GM19328 (cell line): ENCODE results near the gene C19orf44.
"Not testable (repeated sequence)": the region's sequence is repeated elsewhere in the genome, so short reads cannot be mapped to it uniquely, and the experiment has no call there.

Source experiments
- ATAC-seq: cut with Tn5 transposase; IDR thresholded peaks from one replicate; pipeline ENCODE4 v1.9.1; 2021; ENCODE audit warnings: mild to moderate bottlenecking, moderate library complexity; ENCODE audit not compliant: unreplicated experiment

The C19orf44 gene

DNA sequence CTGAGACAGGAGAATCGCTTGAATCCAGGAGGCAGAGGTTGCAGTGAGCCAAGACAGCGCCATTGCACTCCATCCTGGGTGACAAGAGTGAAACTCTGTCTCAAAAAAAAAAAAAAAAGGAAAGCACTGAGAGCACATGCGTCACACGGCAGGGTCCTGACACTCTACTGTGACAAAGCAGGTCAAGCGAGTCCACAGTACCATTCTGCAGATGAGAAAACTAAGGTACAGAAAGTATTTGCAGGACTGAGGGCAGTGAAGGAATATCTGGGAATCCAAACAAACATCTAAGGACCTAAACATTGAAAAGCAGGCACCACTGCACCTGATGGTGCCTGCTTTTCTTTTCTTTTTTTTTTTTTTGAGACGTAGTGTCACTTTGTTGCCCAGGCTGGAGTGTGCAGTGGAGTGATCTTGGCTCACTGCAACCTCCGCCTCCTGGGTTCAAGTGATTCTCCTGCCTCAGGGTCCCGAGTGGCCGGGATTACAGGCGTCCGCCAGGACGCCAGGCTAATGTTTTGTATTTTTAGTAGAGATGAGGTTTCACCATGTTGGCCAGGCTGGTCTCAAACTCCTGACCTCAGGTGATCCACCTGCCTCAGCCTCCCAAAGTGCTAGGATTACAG lies 29.3 kb upstream of the C19orf44 start:
- ATAC-seq, result not testable (repeated sequence)

DNA sequence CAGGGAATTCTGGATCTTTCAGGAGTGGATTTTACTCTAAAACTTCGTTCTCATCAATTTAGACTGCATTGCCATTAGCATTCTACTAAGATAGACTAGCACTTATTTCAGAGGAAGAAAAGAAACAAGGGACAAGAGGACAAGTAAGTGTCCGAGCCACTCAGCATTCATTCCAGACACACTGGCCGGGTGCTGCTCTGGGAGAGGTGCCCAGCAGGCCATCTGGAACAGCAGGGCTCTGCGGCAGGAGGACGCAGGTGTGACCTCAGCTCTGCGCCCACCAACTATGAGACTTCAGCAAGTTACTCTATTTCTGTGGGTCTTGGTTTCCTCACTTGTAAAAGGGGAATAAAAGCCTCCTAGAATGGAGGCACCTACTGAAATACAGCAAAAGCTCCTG lies 28.6 kb upstream of the C19orf44 start:
- no peak for ATAC-seq

DNA sequence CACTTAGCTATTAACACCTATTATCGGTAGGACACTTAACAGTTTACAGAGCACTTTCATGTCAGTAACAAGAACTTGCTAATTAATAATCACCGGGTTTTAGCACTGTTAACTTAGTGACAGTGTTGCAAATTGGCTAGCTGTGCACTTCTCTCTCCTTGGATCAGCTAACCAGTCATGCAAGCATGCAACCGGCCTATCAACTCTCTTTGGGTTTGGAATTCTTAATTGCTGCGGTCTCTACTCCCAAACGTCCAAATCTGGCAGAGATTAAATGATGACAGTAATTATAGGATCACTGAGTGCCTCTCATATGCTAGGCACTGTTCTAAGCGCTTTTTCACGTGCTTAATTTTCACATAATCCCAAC lies 25.7 kb upstream of the C19orf44 start:
- no peak for ATAC-seq

DNA sequence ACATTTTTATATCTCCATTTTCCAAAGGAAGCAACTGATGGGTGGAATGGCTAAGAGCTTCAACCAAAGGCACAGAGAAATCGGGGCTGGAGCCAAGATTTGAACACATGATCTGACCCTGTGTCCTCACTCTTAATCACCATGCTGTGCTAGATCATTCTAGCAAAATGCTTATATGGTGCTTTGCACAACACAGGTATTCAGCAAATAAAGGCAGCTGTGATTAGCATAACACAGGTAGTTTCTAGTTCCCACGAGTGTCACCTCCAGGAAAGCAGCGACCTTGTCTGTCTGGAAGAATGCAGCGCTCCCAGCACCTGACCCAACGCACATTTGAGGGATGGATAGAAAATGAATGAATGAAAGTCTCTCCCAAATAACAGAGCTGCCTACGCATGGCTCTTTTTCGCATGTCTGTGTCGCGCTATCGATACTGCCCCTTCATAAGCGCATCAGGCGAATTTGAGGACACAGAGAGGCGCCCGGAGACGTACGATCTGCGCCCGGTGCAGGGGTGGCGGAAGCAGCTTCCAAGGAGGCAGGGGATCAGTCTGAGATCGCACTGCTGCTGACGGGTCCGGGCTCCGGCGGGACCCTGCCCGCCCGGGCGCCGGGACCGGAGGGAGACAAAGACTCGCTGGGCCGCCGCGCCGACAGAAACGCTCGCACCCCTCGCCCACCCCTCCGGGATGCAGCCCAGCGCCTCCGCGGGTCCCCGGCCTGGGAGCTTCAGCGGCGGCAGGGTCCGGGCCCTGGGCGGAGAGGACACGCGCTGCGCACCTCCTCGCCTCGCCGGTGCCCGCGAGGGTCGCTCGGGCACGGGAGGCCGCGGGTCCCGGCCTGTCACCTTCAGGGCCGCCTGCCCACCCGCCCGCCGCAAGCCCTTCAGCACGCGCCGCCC lies 25.0 kb upstream of the C19orf44 start:
- ATAC-seq, result peak; percentile 25

DNA sequence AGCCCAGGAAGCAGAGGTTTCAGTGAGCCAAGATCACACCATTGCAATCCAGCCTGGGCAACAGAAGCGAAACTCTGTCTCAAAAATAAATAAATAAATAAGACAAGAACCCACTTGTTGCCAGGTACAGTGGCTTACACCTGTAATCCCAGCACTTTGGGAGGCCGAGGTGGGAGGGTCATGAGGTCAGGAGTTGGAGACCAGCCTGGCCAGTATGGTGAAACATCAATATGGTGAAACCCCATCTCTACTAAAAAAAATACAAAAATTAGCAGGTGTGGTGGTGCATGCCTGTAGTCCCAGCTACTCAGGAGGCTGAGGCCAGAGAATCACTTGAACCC lies 23.7 kb upstream of the C19orf44 start:
- ATAC-seq, result not testable (repeated sequence)

DNA sequence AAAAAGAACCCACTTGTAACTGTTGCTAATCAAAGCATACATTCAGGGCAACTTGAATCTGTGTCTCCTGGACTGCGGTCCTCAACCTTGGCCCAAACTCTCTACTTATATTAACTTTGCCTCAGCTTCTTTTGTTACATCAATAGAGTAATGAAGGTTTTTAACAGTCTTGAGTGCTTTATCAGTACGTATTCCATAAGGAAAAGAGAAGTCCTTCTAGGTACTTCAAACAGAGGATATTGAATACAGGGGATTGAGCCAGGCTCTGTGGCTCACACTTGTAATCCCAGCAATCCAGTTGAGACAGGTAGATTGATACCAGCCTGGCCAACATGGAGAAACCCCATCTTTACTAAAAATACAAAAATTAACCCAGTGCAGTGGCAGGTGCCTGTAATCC lies 23.2 kb upstream of the C19orf44 start:
- no peak for ATAC-seq

DNA sequence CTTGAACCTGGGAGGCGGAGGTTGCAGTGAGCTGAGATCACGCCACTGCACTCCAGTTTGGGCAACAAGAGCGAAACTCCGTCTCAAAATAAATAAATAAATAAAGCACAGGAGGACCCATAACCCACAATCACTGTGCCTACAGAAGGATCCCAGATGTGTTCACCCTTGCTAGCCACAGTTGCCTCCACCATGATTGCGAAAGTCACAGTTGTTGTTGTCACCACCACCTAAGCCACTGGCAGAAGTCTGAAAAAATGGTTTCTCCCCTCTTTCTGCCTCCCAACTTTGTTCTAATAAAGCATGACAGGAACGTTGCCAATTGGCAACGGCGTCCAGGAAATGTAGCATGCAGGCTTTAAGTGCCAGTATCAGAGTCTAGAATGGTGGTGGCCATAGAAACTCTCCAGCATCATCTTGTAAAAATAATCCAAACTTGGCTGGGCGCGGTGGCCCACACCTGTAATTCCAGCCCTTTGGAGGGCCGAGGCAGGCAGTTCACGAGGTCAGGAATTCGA lies 22.3 kb upstream of the C19orf44 start:
- ATAC-seq, result no peak

DNA sequence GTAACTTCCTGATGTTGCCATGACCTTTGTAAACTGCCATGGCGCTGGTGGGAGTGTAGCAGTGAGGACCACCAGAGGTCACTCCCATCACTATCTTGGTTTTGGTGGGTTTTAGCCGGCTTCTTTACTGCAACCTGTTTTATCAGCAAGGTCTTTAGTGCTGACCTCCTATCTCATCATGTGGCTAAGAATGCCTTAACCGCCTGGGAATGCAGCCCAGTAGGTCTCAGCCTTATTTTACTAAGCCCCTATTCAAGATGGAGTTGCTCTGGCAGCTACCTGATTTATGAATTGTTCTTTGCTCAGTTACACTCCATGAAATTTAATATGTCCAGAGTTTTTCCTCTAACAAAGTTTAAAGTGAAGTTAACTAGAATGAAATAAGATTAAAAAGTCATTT lies 19.8 kb upstream of the C19orf44 start:
- ATAC-seq, result no peak

DNA sequence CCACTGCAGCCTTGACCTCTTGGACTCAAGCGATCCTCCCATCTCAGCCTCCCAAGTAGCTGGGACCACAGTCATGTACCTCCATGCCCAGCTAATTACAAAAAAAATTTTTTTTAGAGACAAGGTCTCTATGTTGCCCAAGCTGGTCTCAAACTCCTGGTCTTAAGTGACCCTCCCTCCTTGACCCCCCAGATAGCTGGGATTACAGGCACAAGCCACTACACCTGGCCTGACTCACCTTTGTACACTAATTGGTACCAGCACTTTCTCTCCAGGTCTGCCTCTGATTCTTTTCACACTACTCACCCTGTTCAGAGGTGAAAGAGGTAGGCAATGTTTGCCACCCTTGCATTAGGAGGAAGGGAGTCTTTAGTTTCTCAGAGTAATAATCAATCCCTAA lies 18.9 kb upstream of the C19orf44 start:
- no peak for ATAC-seq

DNA sequence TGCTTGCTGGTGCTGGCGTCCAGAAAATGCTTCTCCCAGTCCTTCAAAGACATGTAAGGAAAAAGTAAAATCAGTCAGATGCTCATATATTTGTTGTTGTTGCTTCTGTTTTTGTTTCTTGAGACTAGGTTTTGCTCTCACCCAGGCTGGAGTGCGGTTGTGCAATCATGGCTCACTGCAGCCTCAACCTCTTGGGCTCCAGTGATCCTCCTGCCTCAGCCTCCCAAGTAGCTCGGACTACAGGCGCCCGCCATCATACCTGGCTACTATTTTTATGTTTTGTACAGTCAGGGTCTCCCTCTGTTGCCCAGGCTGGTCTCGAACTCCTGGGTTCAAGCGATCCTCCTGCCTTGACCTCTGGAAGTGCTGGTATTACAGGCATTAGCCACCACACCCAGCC lies 13.4 kb upstream of the C19orf44 start:
- ATAC-seq, result no peak

DNA sequence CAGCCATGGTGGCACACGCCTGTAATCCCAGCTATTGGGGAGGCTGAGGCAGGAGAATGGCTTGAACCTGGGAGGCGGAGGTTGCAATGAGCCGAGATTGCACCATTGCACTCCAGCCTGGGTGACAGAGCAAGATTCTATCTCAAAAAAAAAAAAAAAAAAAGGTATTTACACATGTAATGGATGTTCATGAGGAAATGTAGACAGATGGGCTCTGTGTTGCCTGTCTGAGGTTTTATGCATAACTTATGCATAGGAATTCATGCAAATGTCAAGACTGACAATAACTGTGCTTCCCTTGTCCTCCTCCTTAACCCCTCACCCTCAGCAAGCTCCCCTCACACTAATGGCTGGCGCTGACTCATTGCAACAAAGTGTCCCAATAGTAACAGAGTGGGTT lies 9.7 kb upstream of the C19orf44 start:
- not testable (repeated sequence) for ATAC-seq

DNA sequence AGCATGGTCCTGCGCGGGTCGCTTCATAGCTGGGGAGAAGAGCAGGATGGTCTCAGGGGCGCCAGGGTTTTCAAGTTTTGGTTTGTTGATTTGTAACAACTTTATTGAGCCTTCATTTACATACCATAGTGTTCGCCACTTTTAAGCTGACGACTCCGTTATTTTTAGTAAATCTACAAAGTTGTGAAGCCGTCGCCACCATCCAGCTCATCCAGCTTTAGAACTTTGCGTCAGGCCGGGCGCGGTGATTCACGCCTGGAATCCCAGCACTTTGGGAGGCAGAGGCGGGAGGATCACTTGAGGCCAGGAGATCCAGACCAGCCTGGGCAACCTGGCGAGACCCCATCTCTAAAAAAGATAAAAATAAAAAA lies 404 bp downstream of the C19orf44 start:
- no peak for ATAC-seq

DNA sequence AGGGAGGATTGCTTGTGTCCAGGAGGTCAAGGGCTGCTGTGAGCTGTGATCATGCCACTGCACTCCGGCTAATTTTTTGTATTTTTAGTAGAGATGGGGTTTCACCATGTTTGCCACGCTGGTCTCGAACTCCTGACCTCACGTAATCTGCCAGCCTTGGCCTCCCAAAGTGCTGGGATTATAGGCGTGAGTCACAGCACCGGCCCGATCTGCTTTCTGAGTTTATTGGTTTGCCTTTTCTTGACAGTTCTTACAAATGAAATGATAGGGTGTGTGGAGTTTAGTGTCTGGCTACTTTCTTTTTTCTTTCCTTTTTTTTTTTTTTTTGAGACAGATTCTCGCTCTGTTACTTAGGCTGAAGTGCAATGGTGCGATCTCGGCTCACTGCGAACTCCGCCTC lies 848 bp downstream of the C19orf44 start:
- no peak for ATAC-seq

DNA sequence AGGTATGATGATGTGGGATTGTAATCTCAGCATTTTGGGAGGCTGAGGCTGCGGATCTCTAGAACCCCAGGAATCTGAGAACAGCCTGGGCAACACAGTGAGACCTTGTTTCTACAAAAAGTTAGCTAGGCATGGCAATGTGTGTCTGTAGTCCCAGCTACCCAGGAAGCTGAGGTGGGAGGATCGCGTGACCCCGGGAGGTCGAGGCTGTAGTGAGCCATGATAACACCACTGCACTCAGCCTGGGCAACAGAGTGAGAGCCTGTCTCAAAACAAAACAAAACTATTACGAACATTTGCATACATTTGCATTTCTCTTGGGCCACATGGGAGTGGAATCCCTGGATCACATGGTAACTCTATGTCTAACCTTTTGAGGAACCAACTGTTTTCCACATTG lies 1.6 kb downstream of the C19orf44 start:
- ATAC-seq, result no peak

DNA sequence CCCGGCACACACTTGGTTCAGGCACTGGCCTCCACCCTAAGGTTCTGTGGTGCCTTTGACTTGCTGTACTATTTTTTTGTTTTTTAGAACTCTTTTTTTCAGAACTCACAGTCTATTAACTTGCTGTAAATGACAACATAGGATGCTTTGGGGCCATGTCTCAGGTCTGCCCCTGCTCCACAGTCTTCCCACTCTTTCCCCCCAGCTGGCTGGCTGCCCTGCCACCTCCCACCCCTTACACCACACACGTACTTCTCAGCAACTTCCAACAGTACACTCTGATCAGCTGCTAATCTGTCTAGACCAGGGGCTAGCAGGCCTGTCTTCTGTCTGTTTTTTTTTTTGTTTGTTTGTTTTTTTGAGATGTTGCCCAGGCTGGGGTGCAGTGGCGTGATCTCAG lies 8.1 kb downstream of the C19orf44 start:
- ATAC-seq, result no peak

DNA sequence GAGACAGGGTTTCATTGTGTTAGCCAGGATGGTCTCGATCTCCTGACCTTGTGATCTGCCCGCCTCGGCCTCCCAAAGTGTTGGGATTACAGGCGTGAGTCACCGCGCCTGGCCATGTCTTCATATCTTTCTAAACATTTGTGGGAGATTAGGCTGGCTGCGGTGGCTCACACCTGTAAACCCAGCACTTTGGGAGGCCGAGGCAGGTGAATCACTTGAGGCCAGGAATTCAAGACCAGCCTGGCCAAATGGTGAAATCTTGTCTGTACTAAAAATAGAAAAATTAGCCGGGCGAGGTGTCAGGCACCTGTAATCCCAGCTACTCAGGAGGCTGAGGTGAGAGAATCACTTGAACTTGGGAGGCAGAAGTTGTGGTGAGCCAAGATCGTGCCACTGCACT lies 10.0 kb downstream of the C19orf44 start:
- ATAC-seq, result not testable (repeated sequence)

DNA sequence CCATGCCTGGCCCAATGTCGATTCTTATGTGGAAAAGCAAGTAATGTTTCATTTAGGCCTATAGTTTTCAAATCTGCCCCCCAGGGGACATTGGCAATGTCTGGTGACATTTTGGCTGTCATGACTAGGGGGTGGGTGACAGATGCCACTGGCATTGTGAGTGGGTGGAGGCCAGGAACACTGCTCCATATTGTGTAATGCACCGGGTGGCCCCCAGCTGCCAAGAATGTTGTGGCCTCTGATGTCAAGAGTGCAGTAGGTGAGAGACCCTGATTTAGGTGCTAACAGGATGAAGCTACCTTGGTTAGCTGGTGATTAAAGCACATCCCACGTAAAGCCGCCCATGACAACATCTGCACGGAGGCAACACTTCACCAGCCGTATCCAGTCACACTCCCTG lies 10.8 kb downstream of the C19orf44 start:
- no peak for ATAC-seq

DNA sequence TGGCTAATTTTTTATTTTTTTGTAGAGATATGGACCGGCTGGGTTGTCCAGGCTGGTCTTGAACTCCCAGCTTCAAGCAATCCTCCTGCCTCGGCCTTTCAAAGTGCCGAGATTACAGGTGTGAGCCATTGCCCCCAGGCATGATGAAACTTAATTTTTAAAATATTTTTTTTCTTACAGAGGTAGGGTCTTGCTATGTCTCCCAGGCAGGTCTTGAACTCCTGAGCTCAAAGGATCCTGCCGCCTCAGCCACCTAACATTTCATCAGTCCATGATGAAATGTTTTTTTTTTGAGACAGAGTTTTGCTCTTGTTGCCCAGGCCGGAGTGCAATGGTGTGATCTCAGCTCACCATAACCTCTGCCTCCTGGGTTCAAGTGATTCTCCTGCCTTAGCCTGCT lies 12.4 kb downstream of the C19orf44 start:
- no peak for ATAC-seq

DNA sequence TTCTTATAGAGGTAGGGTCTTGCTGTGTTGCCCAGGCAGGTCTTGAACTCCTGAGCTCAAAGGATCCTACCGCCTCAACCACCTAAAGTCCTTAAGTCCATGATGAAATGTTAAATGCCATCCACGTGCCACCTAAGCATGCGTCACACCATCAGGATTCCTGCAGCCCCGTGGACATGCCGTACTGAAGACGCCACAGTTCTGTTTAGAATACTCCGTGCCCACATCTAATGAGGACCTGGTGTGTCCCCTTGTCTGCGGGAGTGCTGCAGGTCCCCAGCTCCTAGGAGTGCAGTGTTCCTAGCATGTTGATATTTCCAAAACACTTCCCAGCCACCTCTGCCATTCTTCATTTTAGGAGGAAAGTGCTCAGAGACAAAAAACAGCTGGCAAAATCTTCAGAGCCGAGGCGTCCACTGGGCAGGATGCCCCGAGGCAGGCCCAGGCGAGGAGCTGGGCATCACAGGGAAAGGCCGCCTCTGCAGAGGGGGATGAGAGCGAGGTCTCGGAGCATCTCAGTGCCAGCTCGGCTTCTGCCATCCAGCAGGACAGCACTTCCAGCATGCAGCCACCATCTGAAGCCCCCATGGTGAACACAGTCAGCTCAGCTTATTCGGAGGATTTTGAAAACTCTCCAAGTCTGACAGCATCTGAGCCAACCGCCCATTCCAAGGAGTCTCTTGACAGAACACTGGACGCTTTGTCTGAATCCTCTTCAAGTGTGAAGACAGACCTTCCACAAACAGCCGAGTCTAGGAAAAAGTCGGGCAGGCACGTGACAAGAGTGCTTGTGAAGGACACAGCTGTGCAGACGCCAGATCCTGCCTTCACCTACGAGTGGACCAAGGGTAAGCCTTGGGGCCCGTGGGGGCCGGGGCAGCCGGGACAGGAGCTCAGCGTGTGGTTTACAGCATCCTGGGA lies 13.2 kb downstream of the C19orf44 start:
- ATAC-seq, result no peak

DNA sequence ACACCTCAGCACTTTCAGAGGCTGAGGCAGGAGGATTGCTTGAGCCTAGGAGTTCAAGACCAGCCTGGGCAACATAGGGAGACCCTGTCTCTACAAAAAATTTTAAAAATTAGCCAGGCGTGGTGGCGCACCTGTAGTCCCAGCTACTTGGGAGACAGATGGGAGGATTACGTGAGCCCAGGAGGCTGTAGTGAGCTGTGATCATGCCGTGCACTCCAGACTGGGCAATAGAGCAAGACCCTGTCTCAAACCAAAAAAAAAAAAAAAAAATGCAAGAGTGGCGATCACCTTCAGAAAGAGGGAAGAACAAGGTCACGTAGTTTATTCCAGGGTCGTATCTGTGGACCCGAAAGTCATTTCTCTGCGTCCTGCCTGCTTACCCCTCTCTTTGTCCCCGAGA lies 16.4 kb downstream of the C19orf44 start:
- ATAC-seq, result not testable (repeated sequence)

DNA sequence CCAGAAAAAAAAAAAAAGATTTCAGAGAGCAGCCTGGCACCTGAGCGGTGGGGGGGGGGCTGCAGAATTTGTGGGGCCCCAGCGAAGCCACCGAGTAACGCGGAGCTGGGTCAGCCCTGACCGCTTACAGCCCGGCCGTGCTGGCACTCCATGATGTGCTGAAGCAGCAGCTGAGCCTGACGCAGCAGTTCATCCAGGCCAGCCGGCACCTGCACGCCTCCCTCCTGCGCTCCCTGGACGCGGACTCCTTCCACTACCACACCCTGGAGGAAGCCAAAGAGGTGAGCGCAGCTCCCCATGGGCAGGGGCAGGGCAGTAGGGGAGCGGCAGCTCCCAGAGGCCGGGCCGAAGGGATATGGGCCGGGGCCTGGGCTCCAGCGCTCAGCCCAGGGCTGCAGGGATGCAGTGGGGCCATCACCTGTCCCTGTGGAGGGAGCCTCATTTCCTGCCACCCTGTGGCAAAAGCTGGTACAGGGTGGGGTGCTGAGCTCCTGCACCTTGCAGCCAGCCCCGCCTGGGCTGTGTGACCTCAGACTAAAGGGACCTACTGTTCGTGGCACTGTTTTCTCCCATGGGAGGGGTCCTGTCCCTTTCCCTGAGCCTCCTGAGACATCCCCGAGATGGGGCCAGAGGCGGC lies 18.3 kb downstream of the C19orf44 start:
- no peak for ATAC-seq
